GM12873 (cell line): ENCODE results near the gene LRFN2.

Source experiments
- CTCF ChIP-seq: IDR thresholded peaks from 2 replicates; pipeline ENCODE4 v1.5.1; 2012; ENCODE audit warnings: low read depth, mild to moderate bottlenecking, moderate library complexity, low read length, control low read depth; ENCODE audit not compliant: insufficient read depth; ENCODE audit errors: missing control alignments

LRFN2 gene

GRCh38 chr6:40582892-40583291, 4.3 kb downstream of the LRFN2 start:
- no peak for TF ChIP-seq CTCF

- no peak for TF ChIP-seq CTCF
These were observed 8.1 kb downstream of the LRFN2 start for GRCh38 chr6:40579101-40579500.

DNA sequence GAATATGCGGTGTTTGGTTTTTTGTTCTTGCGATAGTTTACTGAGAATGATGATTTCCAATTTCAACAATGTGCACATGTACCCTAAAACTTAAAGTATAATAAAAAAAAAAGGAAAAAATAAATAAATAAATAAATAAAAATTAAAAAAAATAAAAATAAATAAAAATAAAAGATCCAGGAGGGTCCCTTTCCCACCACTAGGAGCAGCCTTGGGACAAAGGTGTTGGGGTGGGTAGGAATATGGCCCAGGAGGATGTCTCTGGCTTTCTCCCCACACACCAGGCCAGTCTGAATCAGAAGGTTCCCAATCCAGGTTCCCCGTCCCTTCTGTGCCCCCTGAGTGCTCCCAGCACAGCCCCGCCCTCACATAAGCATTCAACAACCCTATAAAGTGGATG, 9.5 kb downstream of the LRFN2 start:
- TF ChIP-seq CTCF: no peak

DNA sequence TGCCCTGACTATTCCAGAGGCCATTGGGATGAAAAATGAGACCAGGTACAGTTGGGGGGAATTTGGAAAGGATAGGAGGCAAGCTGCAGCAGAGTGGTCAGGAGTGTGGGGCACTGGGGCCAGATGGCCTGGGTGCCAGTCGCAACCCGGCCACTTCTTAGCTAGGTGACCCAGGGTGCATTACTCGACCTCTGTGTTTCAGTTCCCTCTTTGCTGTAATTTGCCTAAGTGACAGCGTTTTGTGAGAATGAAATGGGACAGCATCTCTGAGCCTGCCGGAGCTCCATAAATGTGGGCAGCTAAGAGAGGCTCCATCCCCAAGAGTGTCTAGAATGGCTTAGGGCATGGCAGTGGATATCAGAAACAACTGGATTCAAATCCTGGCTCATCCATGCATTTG, 13.9 kb downstream of the LRFN2 start:
- no peak for TF ChIP-seq CTCF

GRCh38 chr6:40569162-40569910, 17.8 kb downstream of the LRFN2 start:
- TF ChIP-seq CTCF: no peak

DNA sequence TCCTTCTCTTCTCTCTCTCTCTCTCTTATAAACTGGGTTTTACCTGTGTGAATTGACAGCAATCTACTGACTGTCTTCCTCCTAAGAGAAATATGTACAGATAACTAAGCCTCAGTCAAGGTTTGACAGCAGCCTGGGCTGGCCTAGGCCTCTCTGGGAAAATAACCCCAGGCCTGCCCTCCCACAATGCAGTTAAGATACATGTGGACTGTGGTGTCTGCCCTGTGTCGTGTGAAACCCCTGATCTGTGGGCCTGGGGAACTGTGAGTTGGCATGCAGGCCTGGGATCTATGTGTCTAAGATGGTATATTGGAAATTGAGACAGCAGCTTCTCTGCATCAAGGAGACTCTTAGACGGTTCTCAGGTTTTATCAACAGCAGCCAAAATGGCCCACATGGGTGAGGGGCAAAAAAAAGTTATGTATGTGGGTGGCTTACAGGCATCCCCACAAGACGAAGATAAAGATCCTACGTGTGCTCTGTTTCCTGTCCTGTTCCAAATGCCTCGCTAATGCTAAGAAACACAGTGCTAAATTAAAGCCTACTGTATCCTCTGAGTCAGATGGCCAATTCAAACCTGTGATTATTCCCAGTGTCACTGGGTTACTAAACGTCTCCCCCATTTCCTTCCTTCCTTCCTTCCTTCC, 19.0 kb downstream of the LRFN2 start:
- no peak for TF ChIP-seq CTCF

- TF ChIP-seq CTCF: no peak
These were observed 24.1 kb downstream of the LRFN2 start for GRCh38 chr6:40563111-40563510.
